Thymus (tissue), 11 donors: ENCODE measurements around the gene RHBDF1. TPM values are rescaled to one million over a fixed set of nuclear protein-coding genes. Genes with fewer than 3 reads are reported as not detected.
A peak's percentile ranks its signal among the peaks of the same experiment; 100 is the strongest.

Experiments
- DNase-seq, 9 donors: peaks; one replicate each; pipeline ENCODE4 v3.0.0-alpha.2; 2013; ENCODE audit warnings: low spot score in 9 of 9, low read depth in 6 of 9, missing footprints in 1 of 9
- H3K27ac ChIP-seq, 2 donors: one replicate each; pipeline ENCODE4 v1.5.1; 2013; ENCODE audit warnings: control low read depth in 1 of 2, low read depth in 1 of 2, low read length in 1 of 2, mild to moderate bottlenecking in 1 of 2, moderate library complexity in 1 of 2
- H3K27me3 ChIP-seq, 2 donors: one replicate each; pipeline ENCODE4 v1.5.1; 2013; ENCODE audit warnings: low read length in 1 of 2; ENCODE audit not compliant: control insufficient read depth in 2 of 2, insufficient read depth in 1 of 2
- H3K36me3 ChIP-seq, 2 donors: one replicate each; pipeline ENCODE4 v1.5.1; 2013; ENCODE audit warnings: low read length in 1 of 2, mild to moderate bottlenecking in 1 of 2, moderate library complexity in 1 of 2; ENCODE audit not compliant: control insufficient read depth in 2 of 2, insufficient read depth in 2 of 2
- H3K4me1 ChIP-seq, 2 donors: one replicate each; pipeline ENCODE4 v1.5.1; 2013; ENCODE audit warnings: low read length in 2 of 2; ENCODE audit not compliant: control insufficient read depth in 2 of 2, insufficient read depth in 2 of 2
- H3K4me3 ChIP-seq, 2 donors: one replicate each; pipeline ENCODE4 v1.5.1; 2013; ENCODE audit warnings: low read length in 2 of 2, control low read depth in 1 of 2, mild to moderate bottlenecking in 1 of 2
- H3K9me3 ChIP-seq, 2 donors: one replicate each; pipeline ENCODE4 v1.5.1; 2013; ENCODE audit warnings: low read length in 1 of 2, mild to moderate bottlenecking in 1 of 2; ENCODE audit not compliant: control insufficient read depth in 2 of 2, insufficient read depth in 1 of 2
- WGBS: extraction: QIAGEN DNeasy Blood & Tissue Kit; methylation state at CpG from one replicate; pipeline ENCODE4 v1.1.7; 2013; 5-methylcytosine and 5-hydroxymethylcytosine counted together
- polyA plus RNA-seq: library from polyadenylated mRNA; stranded (reverse); fragments of 200-250 nt; gene quantifications from one replicate; pipeline ENCODE4 v1.2.3, GENCODE V29; 2013
- total RNA-seq: library from RNA; stranded (reverse); fragments of 120-200 nt; gene quantifications from one replicate; pipeline ENCODE4 v1.2.4, GENCODE V29; 2013
- donor health status: healthy.

RHBDF1 gene
- total and polyA plus RNA-seq, 2 donors: 1.9 to 10.7 TPM

GRCh38 chr16:96935-97381, 24.5 kb upstream of the RHBDF1 start:
- Histone ChIP-seq H3K4me1 (no peaks in the 10 kb centered on the region), H3K9me3 (no peaks in the 10 kb centered on the region), H3K36me3 (peaks cover 7 to 20% of the 10 kb centered on the region in 2 donors), H3K4me3 (no peak overlapping the region), H3K27me3 (no peaks in the 10 kb centered on the region), H3K27ac (no peak overlapping the region)
- DNase-seq: peak; percentile 59 to 92 (median 80)
- 14% methylated on average over 11 of the region's 11 CpGs for WGBS

- no peaks in the 10 kb centered on the region for H3K4me1 ChIP-seq
- DNase-seq: no peak
- no peaks in the 10 kb centered on the region for H3K9me3 ChIP-seq
- 98% methylated on average over 5 of the region's 5 CpGs for WGBS
- H3K4me3 ChIP-seq: no peak overlapping the region
- H3K27me3 ChIP-seq: no peaks in the 10 kb centered on the region
- no peak overlapping the region for H3K27ac ChIP-seq
- H3K36me3 ChIP-seq: peaks cover 14 to 28% of the 10 kb centered on the region in 2 donors
These were observed 22.5 kb upstream of the RHBDF1 start for GRCh38 chr16:94918-95265.

- no peak overlapping the region for H3K4me3 ChIP-seq
- WGBS: 95% methylated on average over 15 of the region's 15 CpGs
- no peaks in the 10 kb centered on the region for H3K27me3 ChIP-seq
- H3K9me3 ChIP-seq: no peaks in the 10 kb centered on the region
- DNase-seq: no peak
- H3K4me1 ChIP-seq: no peaks in the 10 kb centered on the region
- H3K27ac ChIP-seq: no peak overlapping the region
- peaks cover 33 to 44% of the 10 kb centered on the region in 2 donors for H3K36me3 ChIP-seq
These were observed 20.3 kb upstream of the RHBDF1 start for GRCh38 chr16:92431-93339.

- no peak for DNase-seq
- no peak overlapping the region for H3K4me3 ChIP-seq
- H3K4me1 ChIP-seq: no peaks in the 10 kb centered on the region
- WGBS: 70% methylated on average over 9 of the region's 9 CpGs
- H3K9me3 ChIP-seq: no peaks in the 10 kb centered on the region
- peaks cover 40 to 55% of the 10 kb centered on the region in 2 donors for H3K36me3 ChIP-seq
- no peak overlapping the region for H3K27ac ChIP-seq
- H3K27me3 ChIP-seq: no peaks in the 10 kb centered on the region
These were observed 19.1 kb upstream of the RHBDF1 start for GRCh38 chr16:91484-91883.

GRCh38 chr16:89391-90302, 17.2 kb upstream of the RHBDF1 start:
- 98% methylated on average over 30 of the region's 30 CpGs for WGBS
- Histone ChIP-seq H3K27me3 (no peaks in the 10 kb centered on the region), H3K4me1 (peaks cover 0 to 9% of the 10 kb centered on the region in 2 donors), H3K36me3 (peaks cover 56 to 69% of the 10 kb centered on the region in 2 donors), H3K9me3 (no peaks in the 10 kb centered on the region), H3K27ac (no peak overlapping the region), H3K4me3 (no peak overlapping the region)
- no peak for DNase-seq

- no peak for DNase-seq
- H3K4me1 ChIP-seq: peaks cover 0 to 19% of the 10 kb centered on the region in 2 donors
- no peak overlapping the region for H3K27ac ChIP-seq
- peaks cover 58 to 79% of the 10 kb centered on the region in 2 donors for H3K36me3 ChIP-seq
- H3K9me3 ChIP-seq: no peaks in the 10 kb centered on the region
- no peaks in the 10 kb centered on the region for H3K27me3 ChIP-seq
- 98% methylated on average over 14 of the region's 14 CpGs for WGBS
- no peak overlapping the region for H3K4me3 ChIP-seq
These were observed 16.2 kb upstream of the RHBDF1 start for GRCh38 chr16:88613-89012.

- H3K4me1 ChIP-seq: peaks cover 0 to 19% of the 10 kb centered on the region in 2 donors
- peak overlapping the region in 1 of 2 donors; percentile 4 for H3K27ac ChIP-seq
- no peaks in the 10 kb centered on the region for H3K9me3 ChIP-seq
- peaks cover 54 to 78% of the 10 kb centered on the region in 2 donors for H3K36me3 ChIP-seq
- no peaks in the 10 kb centered on the region for H3K27me3 ChIP-seq
- DNase-seq: no peak
- no peak overlapping the region for H3K4me3 ChIP-seq
- WGBS: 96% methylated on average over 23 of the region's 23 CpGs
These were observed 14.1 kb upstream of the RHBDF1 start for GRCh38 chr16:86483-86952.

- H3K9me3 ChIP-seq: no peaks in the 10 kb centered on the region
- peaks cover 51 to 80% of the 10 kb centered on the region in 2 donors for H3K36me3 ChIP-seq
- DNase-seq: no peak
- WGBS: 78% methylated on average over 9 of the region's 9 CpGs
- no peak overlapping the region for H3K27ac ChIP-seq
- H3K27me3 ChIP-seq: no peaks in the 10 kb centered on the region
- H3K4me1 ChIP-seq: peaks cover 0 to 19% of the 10 kb centered on the region in 2 donors
- no peak overlapping the region for H3K4me3 ChIP-seq
These were observed 13.4 kb upstream of the RHBDF1 start for GRCh38 chr16:85865-86264.

- peaks cover 0 to 19% of the 10 kb centered on the region in 2 donors for H3K4me1 ChIP-seq
- no peak for DNase-seq
- no peak overlapping the region for H3K4me3 ChIP-seq
- H3K27me3 ChIP-seq: no peaks in the 10 kb centered on the region
- no peaks in the 10 kb centered on the region for H3K9me3 ChIP-seq
- H3K27ac ChIP-seq: no peak overlapping the region
- peaks cover 49 to 80% of the 10 kb centered on the region in 2 donors for H3K36me3 ChIP-seq
- 87% methylated on average over 18 of the region's 18 CpGs for WGBS
These were observed 13.0 kb upstream of the RHBDF1 start for GRCh38 chr16:85407-85782.
